Astrocyte (in vitro differentiated cells and primary cell): ENCODE results near the gene RAB31. TPM values are rescaled to one million over a fixed set of nuclear protein-coding genes. Genes with fewer than 3 reads are reported as not detected.

Experiments used
- DNase-seq: peaks from one replicate; pipeline ENCODE4 v3.0.0-alpha.2; 2010; ENCODE audit warnings: low read depth
- FAIRE-seq: peaks from 2 replicates; lab custom pipeline; 2011; peaks lifted over from hg19 to GRCh38; lab: Jason Lieb, UNC
- H2AFZ ChIP-seq: 2 replicates; pipeline ENCODE4 v1.6.0; 2012; ENCODE audit warnings: low read depth, low read length, inconsistent platforms
- H3K27ac ChIP-seq: 2 replicates; pipeline ENCODE4 v1.5.1; 2011; ENCODE audit warnings: low read depth, low read length, inconsistent platforms
- H3K27me3 ChIP-seq: 2 replicates; pipeline ENCODE4 v1.6.0; 2011; ENCODE audit warnings: low read length, inconsistent platforms; ENCODE audit not compliant: insufficient read depth
- H3K36me3 ChIP-seq: 2 replicates; pipeline ENCODE4 v1.5.1; 2011; ENCODE audit warnings: low read length, inconsistent platforms; ENCODE audit not compliant: insufficient read depth
- H3K4me1 ChIP-seq: 2 replicates; pipeline ENCODE4 v1.5.1; 2011; ENCODE audit warnings: low read length, inconsistent platforms; ENCODE audit not compliant: insufficient read depth
- H3K4me2 ChIP-seq: 2 replicates; pipeline ENCODE4 v1.6.0; 2012; ENCODE audit warnings: low read length, inconsistent platforms
- H3K4me3 ChIP-seq: 2 replicates; pipeline ENCODE4 v1.5.1; 2011; ENCODE audit warnings: low read depth, mild to moderate bottlenecking, low read length, inconsistent platforms; ENCODE audit not compliant: insufficient read depth
- H3K79me2 ChIP-seq: 2 replicates; pipeline ENCODE4 v1.6.0; 2012; ENCODE audit warnings: mild to moderate bottlenecking, low read length, inconsistent platforms; ENCODE audit not compliant: insufficient read depth
- H3K9ac ChIP-seq: 2 replicates; pipeline ENCODE4 v1.6.0; 2012; ENCODE audit warnings: mild to moderate bottlenecking, low read length, inconsistent platforms
- H3K9me3 ChIP-seq: 2 replicates; pipeline ENCODE4 v1.5.1; 2012; ENCODE audit warnings: low read depth, mild to moderate bottlenecking, low read length, inconsistent platforms; ENCODE audit not compliant: insufficient read depth
- H4K20me1 ChIP-seq: 2 replicates; pipeline ENCODE4 v1.6.0; 2012; ENCODE audit warnings: low read length, inconsistent platforms; ENCODE audit not compliant: insufficient read depth
- H3K27ac Mint-ChIP-seq: one replicate; pipeline ENCODE4 v1.8.0; 2021; ENCODE audit warnings: mild to moderate bottlenecking, mixed read lengths; ENCODE audit not compliant: unreplicated experiment
- H3K27me3 Mint-ChIP-seq: one replicate; pipeline ENCODE4 v1.8.0; 2021; ENCODE audit warnings: low read depth, mixed read lengths; ENCODE audit not compliant: unreplicated experiment
- H3K36me3 Mint-ChIP-seq: one replicate; pipeline ENCODE4 v1.8.0; 2021; ENCODE audit warnings: low read depth, mixed read lengths; ENCODE audit not compliant: unreplicated experiment
- H3K4me1 Mint-ChIP-seq: one replicate; pipeline ENCODE4 v1.8.0; 2021; ENCODE audit warnings: low read depth, mixed read lengths; ENCODE audit not compliant: unreplicated experiment
- H3K4me3 Mint-ChIP-seq: one replicate; pipeline ENCODE4 v1.8.0; 2021; ENCODE audit warnings: mild to moderate bottlenecking, moderate library complexity, mixed read lengths; ENCODE audit not compliant: unreplicated experiment
- H3K9me3 Mint-ChIP-seq: one replicate; pipeline ENCODE4 v1.8.0; 2021; ENCODE audit warnings: mild to moderate bottlenecking, mixed read lengths; ENCODE audit not compliant: unreplicated experiment
- CTCF ChIP-seq: IDR thresholded peaks from 2 replicates; pipeline ENCODE4 v1.5.1; 2011; ENCODE audit warnings: low read depth, mild to moderate bottlenecking, inconsistent platforms, low read length, moderate library complexity; ENCODE audit not compliant: insufficient read depth
- EZH2 ChIP-seq: IDR thresholded peaks from 2 replicates; pipeline ENCODE4 v1.6.1; 2012; ENCODE audit warnings: mild to moderate bottlenecking, low read length, inconsistent platforms; ENCODE audit not compliant: insufficient read depth
- total RNA-seq: library from RNA; stranded (reverse); gene quantifications from 2 replicates; pipeline ENCODE4 v1.2.1, GENCODE V29; 2021

Gene RAB31
- total RNA-seq, 1 donor from 2014 or later = 100 TPM

- Histone ChIP-seq H3K4me3 (no peak overlapping the region), H3K9me3 (no peaks in the 10 kb centered on the region), H3K27ac (no peak overlapping the region), H3K4me1 (peaks cover 10% of the 10 kb centered on the region), H4K20me1 (no peaks in the 10 kb centered on the region), H3K4me2 (no peak overlapping the region), H3K79me2 (no peaks in the 10 kb centered on the region), H3K27me3 (no peaks in the 10 kb centered on the region), H3K36me3 (peaks cover 5% of the 10 kb centered on the region), H3K9ac (no peak overlapping the region), H2AFZ (no peak overlapping the region)
- H3K9me3 Mint-ChIP-seq = no peaks in the 10 kb centered on the region
- no peak overlapping the region for H3K27ac Mint-ChIP-seq
- H3K36me3 Mint-ChIP-seq = peaks cover 19% of the 10 kb centered on the region
- H3K27me3 Mint-ChIP-seq = no peaks in the 10 kb centered on the region
- H3K4me3 Mint-ChIP-seq = no peak overlapping the region
- FAIRE-seq (no peak), DNase-seq (no peak)
- H3K4me1 Mint-ChIP-seq = peaks cover 10% of the 10 kb centered on the region
- TF ChIP-seq CTCF (no peak), EZH2 (no peak)
Measured at GRCh38 chr18:9817286-9817685, 109.2 kb downstream of the RAB31 start.

- Histone ChIP-seq H3K36me3 (peaks cover 5% of the 10 kb centered on the region), H3K9me3 (no peaks in the 10 kb centered on the region), H3K27ac (no peak overlapping the region), H3K4me2 (no peak overlapping the region), H3K27me3 (no peaks in the 10 kb centered on the region), H3K4me3 (no peak overlapping the region), H3K4me1 (peaks cover 10% of the 10 kb centered on the region), H3K9ac (no peak overlapping the region), H2AFZ (no peak overlapping the region), H3K79me2 (no peaks in the 10 kb centered on the region), H4K20me1 (no peaks in the 10 kb centered on the region)
- DNase-seq (no peak), FAIRE-seq (no peak)
- Mint-ChIP-seq H3K27ac (no peak overlapping the region), H3K36me3 (peaks cover 19% of the 10 kb centered on the region), H3K27me3 (no peaks in the 10 kb centered on the region), H3K4me3 (no peak overlapping the region), H3K9me3 (no peaks in the 10 kb centered on the region), H3K4me1 (peaks cover 10% of the 10 kb centered on the region)
- TF ChIP-seq EZH2 = no peak
- no peak for TF ChIP-seq CTCF
Measured at GRCh38 chr18:9817725-9818422, 109.8 kb downstream of the RAB31 start.

GRCh38 chr18:9818423-9818734 lies 110.3 kb downstream of the RAB31 start:
- TF ChIP-seq EZH2 = no peak
- TF ChIP-seq CTCF = no peak
- DNase-seq (no peak), FAIRE-seq (no peak)
- no peaks in the 10 kb centered on the region for H3K27me3 ChIP-seq
- H3K27ac ChIP-seq = no peak overlapping the region
- H3K27me3 Mint-ChIP-seq = no peaks in the 10 kb centered on the region
- no peaks in the 10 kb centered on the region for H3K9me3 Mint-ChIP-seq
- no peak overlapping the region for H2AFZ ChIP-seq
- H3K36me3 ChIP-seq = peaks cover 5% of the 10 kb centered on the region
- no peaks in the 10 kb centered on the region for H4K20me1 ChIP-seq
- no peak overlapping the region for H3K27ac Mint-ChIP-seq
- no peak overlapping the region for H3K4me2 ChIP-seq
- no peak overlapping the region for H3K4me3 ChIP-seq
- H3K9ac ChIP-seq = no peak overlapping the region
- peaks cover 8% of the 10 kb centered on the region for H3K4me1 Mint-ChIP-seq
- no peaks in the 10 kb centered on the region for H3K79me2 ChIP-seq
- no peaks in the 10 kb centered on the region for H3K9me3 ChIP-seq
- peaks cover 10% of the 10 kb centered on the region for H3K4me1 ChIP-seq
- H3K4me3 Mint-ChIP-seq = no peak overlapping the region
- H3K36me3 Mint-ChIP-seq = peaks cover 19% of the 10 kb centered on the region
